Left cardiac atrium (tissue), 4 donors: ENCODE data around the gene TADA2B. TPM values are rescaled to one million over a fixed set of nuclear protein-coding genes. Genes with fewer than 3 reads are reported as not detected.

Source experiments
- ATAC-seq, 2 donors: fragments of 200-7000 bp; cut with Tn5 transposase; one replicate each; pipeline ENCODE4 v1.9.1; 2020; ENCODE audit warnings: mild to moderate bottlenecking in 2 of 2, moderate library complexity in 2 of 2
- DNase-seq: peaks from one replicate; pipeline ENCODE4 v3.0.0-alpha.2; 2020
- intact Hi-C, 2 donors: fragments of 100-400 bp; cut with DNase I; formaldehyde crosslinking; loops; one replicate each; pipeline versions ENCODE4 v1.14.1 to v1.15.1; 2022 to 2023
- total RNA-seq, 2 donors: library from RNA; stranded (reverse); fragmentation: NEBNext Ultra II Directional; extraction: Animal tissue kit (Norgen Biotek cat#: 25700); gene quantifications; one replicate each; pipeline ENCODE4 v1.2.1, GENCODE V29; 2021
- donor health status: DM: no; HTN: yes; CAD: no.
- donor health status: DM: no; HTN: yes; CAD: no; lungs with severe emphysema.
- donor health status: DM: yes; HTN: yes; CAD: no.
- donor health status: Dilated cardiomyopathy.

TADA2B gene
- total RNA-seq, 2 donors from 2014 or later, result 23.2 to 30.7 TPM

DNA sequence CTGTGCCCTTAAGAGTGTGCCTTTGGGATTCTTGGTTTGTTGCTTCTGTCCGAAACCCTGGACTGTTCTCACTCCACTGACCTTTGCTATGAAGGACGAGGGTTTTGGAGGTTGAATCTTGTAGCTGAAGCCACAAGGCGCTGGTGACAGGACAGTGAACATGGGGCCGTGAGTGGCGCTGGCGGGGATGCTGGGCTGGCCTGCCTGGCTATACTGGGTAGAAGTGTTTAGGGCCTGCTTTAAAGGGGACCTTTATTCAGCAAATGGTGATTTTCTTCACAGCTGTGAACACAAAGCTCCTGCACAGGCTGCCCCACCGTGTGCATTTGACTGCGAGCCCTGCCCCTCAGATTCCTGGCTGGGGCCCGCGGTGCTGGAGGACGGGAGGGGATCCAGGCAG lies 27.1 kb upstream of the TADA2B start:
- intact Hi-C loops, result no loop called here
- DNase-seq (no peak), ATAC-seq (no peak)

DNA sequence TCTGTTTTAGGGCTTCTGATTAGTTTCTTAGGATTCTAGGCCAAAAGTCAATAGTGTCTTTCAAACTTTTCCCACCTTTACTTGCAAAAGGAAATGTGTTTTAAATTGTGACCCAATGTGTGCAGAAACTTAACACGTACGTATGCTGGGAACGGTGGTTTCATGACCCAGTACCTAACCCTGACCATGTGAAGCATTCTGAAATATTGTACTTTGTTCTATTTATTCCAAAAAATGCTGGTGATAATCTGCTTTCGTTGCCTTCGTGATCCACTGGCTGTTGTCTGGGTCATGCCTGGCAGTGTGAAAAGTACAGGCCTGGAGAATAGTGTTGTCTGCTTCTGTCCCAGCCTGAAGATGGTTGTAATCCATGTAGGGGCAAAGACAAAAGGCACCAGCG lies 26.7 kb upstream of the TADA2B start:
- intact Hi-C loops, result no loop called here
- no peak for ATAC-seq
- no peak for DNase-seq

- DNase-seq (no peak), ATAC-seq (no peak)
- intact Hi-C loops, result no loop called here
Measured at GRCh38 chr4:7017446-7018048, 25.6 kb upstream of the TADA2B start.

DNA sequence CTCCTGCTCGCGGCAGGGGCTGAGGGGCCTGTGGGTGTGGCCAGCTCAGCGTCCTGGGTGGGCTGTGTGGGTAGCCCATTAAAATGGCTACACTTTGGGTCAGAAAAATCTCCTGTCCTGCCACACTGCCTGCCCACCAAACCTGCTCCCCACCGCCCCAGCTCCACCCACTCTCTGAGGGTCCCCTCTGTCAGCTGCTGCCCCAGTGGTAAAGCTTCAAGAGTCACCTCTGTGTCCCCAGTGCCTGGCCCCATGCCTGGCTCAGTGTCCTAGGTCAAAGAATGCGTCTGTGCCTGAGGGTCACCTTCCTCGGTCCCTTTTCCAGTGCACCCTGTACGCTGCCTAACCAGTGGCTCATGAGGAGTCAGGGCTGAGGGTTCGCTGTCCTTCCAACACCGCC lies 24.9 kb upstream of the TADA2B start:
- DNase-seq, result no peak
- intact Hi-C loops, result no loop called here
- ATAC-seq, result no peak

DNA sequence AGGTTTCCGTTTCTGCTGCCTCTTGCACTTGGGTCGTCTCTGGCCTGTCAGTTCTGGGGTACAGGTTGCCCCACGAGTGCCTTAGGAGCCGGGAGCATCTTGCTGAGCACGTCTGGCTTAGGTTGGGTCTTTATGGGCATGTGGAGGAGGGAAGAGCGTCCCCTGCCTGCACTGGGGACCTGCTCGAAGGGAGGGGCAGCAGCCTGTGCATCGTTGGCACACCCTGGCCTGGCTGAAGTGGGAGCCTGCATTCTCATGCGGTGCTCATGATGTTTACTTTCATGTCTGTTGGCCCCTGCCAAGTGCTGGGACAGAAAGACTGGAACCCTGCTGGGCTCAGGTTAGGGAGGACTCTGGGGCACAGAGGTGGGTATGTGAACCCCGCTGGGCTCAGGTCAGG lies 23.8 kb upstream of the TADA2B start:
- DNase-seq, result no peak
- no peak for ATAC-seq
- intact Hi-C loops, result no loop called here

- no peak for ATAC-seq
- DNase-seq, result no peak
- intact Hi-C loops, result no loop called here
Measured at GRCh38 chr4:7020290-7020689, 22.9 kb upstream of the TADA2B start.

- intact Hi-C loops, result no loop called here
- DNase-seq, result no peak
- ATAC-seq, result no peak
Measured at GRCh38 chr4:7020856-7021255, 22.3 kb upstream of the TADA2B start.

DNA sequence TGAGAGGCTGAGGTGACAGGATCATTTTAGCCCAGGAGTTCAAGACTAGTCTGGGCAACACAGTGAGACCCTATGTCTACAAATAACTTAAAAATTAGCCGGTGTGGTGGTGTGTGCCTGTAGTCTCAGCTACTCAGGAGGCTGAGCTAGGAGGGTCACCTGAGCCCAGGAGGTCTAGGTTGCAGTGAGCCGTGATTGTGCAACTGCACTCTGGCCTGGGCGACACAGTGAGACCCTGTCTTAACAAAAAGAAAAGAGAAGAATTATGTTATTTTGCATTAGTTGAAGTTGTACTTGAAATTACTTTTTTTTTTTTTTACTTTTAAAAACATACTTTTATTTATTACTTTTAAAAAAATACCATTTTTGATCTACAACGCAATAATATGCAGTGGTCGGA lies 21.8 kb upstream of the TADA2B start:
- DNase-seq, result no peak
- ATAC-seq, result no peak
- intact Hi-C loops, result no loop called here

DNA sequence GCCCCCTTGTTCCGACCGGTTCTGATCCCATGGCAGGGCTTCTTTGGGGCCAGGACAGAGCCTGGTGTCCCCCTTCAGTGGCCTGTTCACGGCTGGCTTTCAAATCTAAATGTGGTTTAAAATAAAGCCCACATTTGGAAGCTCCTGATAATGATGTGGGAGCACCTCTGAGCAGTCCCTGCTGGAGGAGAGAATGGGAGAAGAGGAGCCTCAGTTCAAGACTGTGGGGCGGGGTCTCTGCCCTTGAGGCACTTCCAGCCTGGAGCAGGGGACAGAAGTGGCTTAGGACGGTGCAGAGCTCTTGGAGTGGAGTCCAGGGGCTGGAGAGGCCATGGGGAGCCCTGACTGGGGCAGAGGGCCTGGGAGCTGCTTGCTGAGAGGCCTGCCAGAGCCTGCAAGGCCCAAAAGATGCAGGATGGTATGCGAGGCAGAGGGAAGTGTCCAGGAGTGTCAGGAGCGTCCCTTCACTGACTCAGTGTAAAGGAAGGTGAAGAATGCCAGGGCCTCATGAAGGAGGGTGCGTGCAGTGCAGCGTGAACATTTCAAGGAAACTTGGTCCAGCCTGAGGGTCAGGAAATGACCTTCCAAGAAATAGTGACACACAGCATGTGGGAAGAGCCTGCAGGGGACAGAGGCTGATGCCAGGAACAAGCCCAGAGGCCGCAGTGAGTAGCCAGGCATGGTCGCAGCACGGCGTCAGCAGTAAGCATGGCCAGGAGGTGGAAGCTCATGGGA lies 21.1 kb upstream of the TADA2B start:
- ATAC-seq (peak in 1 of 2 donors; percentile 54), DNase-seq (no peak)
- intact Hi-C loops, result no loop called here

- no peak for DNase-seq
- no peak for ATAC-seq
Measured at GRCh38 chr4:7023486-7023885, 19.7 kb upstream of the TADA2B start.

GRCh38 chr4:7023901-7024300 lies 19.3 kb upstream of the TADA2B start:
- intact Hi-C loops, result no loop called here
- DNase-seq, result no peak
- ATAC-seq, result no peak

More at GRCh38 chr4:7023486-7023885, 19.7 kb upstream of the TADA2B start:
- intact Hi-C loops, result no loop called here

- intact Hi-C loops, result no loop called here
- DNase-seq, result no peak
- no peak for ATAC-seq
Measured at GRCh38 chr4:7024336-7024890, 18.8 kb upstream of the TADA2B start.

- intact Hi-C loops, result no loop called here
- ATAC-seq, result no peak
Measured at GRCh38 chr4:7025040-7025602, 18.1 kb upstream of the TADA2B start.

DNA sequence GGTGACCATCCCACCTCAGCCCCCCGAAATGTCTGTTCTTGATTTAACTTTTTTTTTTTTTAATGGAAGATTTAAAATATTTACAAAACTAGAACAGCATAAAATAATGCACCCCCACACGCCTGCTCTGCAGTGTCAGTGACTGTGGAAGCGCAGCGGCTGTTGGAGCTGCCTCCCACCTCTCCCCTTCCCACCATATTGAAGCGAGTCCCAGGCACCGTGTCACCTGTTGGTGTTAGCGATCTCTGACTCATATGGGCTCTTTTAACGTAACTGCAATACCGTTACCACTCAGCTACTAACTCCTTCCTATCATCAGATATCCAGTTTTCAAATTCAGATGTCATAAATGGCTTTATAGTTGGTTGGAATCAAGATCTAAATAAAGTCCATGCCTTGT lies 17.1 kb upstream of the TADA2B start:
- intact Hi-C loops, result no loop called here
- ATAC-seq, result no peak
- DNase-seq, result no peak

More at GRCh38 chr4:7025040-7025602, 18.1 kb upstream of the TADA2B start:
- DNase-seq, result no peak

GRCh38 chr4:7027284-7027683 lies 15.9 kb upstream of the TADA2B start:
- intact Hi-C loops, result no loop called here

DNA sequence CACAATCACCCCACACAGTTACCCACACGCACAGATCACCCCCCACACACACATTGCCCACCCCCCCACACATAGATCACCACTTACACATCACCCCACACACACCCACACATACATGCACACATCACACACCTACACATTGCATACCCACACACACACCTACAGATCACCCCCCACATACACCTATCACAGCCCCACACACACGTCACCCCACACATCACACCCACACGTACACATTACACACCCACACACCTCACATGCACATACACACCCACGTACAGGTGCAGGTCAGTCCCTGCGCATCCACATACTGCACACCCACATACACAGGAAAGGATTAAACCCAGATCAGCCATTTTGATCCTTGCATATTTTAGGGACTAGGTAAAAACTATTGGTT lies 15.3 kb upstream of the TADA2B start:
- DNase-seq (no peak), ATAC-seq (no peak)
- intact Hi-C loops, result no loop called here

More at GRCh38 chr4:7027284-7027683, 15.9 kb upstream of the TADA2B start:
- DNase-seq (no peak), ATAC-seq (no peak)

GRCh38 chr4:7029212-7029611 lies 14.0 kb upstream of the TADA2B start:
- ATAC-seq, result no peak
- intact Hi-C loops, result no loop called here
- DNase-seq, result no peak

- ATAC-seq (no peak), DNase-seq (no peak)
- intact Hi-C loops, result no loop called here
Measured at GRCh38 chr4:7029921-7030320, 13.3 kb upstream of the TADA2B start.

- intact Hi-C loops, result no loop called here
Measured at GRCh38 chr4:7030856-7031255, 12.3 kb upstream of the TADA2B start.

More at GRCh38 chr4:7030856-7031255, 12.3 kb upstream of the TADA2B start:
- ATAC-seq (no peak), DNase-seq (no peak)
